Mucosa of descending colon (tissue), 3 donors: ENCODE results near the gene GNAI3. TPM values are rescaled to one million over a fixed set of nuclear protein-coding genes. Genes with fewer than 3 reads are reported as not detected.
"Not testable (repeated sequence)": the region's sequence is repeated elsewhere in the genome, so short reads cannot be mapped to it uniquely, and the experiment has no call there.

Source experiments
- ATAC-seq: fragments of 200-7000 bp; cut with Tn5 transposase; one replicate; pipeline ENCODE4 v1.9.1; 2020; ENCODE audit warnings: mild to moderate bottlenecking, moderate library complexity
- DNase-seq, 3 donors: peaks; one replicate each; pipeline ENCODE4 v3.0.0-alpha.2; 2020
- H3K36me3 ChIP-seq: fragments of 200-600 bp; one replicate; pipeline ENCODE4 v1.8.0; 2021; ENCODE audit warnings: low read depth, mild to moderate bottlenecking
- H3K4me1 ChIP-seq: fragments of 200-600 bp; one replicate; pipeline ENCODE4 v1.8.0; 2021; ENCODE audit warnings: low read depth, mild to moderate bottlenecking
- H3K4me3 ChIP-seq: fragments of 200-600 bp; one replicate; pipeline ENCODE4 v1.8.0; 2021; ENCODE audit warnings: mild to moderate bottlenecking
- H3K9me3 ChIP-seq: fragments of 200-600 bp; one replicate; pipeline ENCODE4 v1.8.0; 2021; ENCODE audit warnings: mild to moderate bottlenecking
- CTCF ChIP-seq: fragments of 200-600 bp; IDR thresholded peaks from one replicate; pipeline ENCODE4 v1.8.0; 2022; ENCODE audit warnings: antibody characterized with exemption, mild to moderate bottlenecking
- intact Hi-C, 2 donors: fragments of 100-400 bp; cut with DNase I in 1 of 2; cut with micrococcal nuclease in 1 of 2; formaldehyde crosslinking; loops; one replicate each; pipeline versions ENCODE4 v1.11.0 to v1.11.1; 2022; cut with DNase I, micrococcal nuclease
- total RNA-seq, 3 donors: library from RNA; stranded (reverse); fragmentation: NEBNext Ultra II Directional in 2 of 3; extraction: Animal tissue kit (Norgen Biotek cat#: 25700) in 2 of 3; gene quantifications; one replicate each; pipeline versions ENCODE4 v1.2.1 to v1.2.4, GENCODE V29; 2021 to 2023
- donor health status: DM: no; HTN: no; CAD: no; lungs with moderate emphysema.
- donor health status: DM: no; HTN: no; CAD: no.
- donor health status: DM: no; HTN: yes; CAD: no.

GNAI3 gene
- total RNA-seq, 3 donors from 2014 or later = 6.5 to 8.3 (median 7.6) TPM

DNA sequence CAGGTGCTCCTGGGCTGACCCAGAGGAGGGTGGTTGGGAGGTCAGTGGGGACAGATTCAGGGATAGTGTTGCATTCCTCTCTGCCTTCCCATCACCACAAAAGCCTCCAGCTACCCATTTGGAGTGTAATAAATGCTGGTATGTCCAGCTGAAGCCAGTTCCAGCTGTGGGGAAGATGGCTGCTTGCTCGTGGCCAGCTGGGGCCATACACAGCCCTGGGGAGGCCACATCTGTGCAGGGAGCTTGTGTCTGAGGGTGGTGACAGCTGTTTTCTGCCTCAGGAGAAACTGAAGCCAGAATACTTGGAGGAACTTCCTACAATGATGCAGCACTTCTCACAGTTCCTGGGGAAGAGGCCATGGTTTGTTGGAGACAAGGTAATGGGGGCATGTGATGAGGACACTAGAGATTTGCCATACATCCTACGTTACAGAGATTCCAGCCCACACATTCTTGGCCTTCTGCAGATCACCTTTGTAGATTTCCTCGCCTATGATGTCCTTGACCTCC lies 110.2 kb downstream of the GNAI3 start:
- ATAC-seq (no peak), DNase-seq (peak in 1 of 3 donors; percentile 7)
- Histone ChIP-seq H3K9me3 (no peaks in the 10 kb centered on the region), H3K36me3 (no peaks in the 10 kb centered on the region), H3K4me3 (no peak overlapping the region), H3K4me1 (peaks cover 10% of the 10 kb centered on the region)
- TF ChIP-seq CTCF = no peak
- intact Hi-C loops = no loop called here

DNA sequence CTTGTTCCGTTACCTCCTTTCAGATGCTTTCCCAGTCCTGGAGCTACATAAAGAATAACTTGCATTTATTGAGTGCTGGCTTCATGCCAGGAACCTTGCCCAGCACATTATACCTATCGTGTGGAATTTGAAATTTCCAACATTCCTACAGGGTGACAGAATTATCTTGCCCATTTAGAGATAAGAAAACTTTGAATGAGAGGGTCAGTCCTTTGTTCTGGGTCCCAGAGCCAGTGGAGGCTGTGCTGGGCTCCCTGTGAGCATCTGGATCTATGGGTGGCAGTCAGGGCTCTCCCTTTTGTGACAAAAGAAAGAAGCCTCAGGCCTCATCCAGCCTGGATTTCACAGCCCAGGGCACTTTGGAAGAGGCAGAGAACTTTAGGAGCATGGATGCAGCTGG lies 110.7 kb downstream of the GNAI3 start:
- no peak for TF ChIP-seq CTCF
- no peak for DNase-seq
- intact Hi-C loops = no loop called here
- Histone ChIP-seq H3K36me3 (no peaks in the 10 kb centered on the region), H3K4me1 (peaks cover 10% of the 10 kb centered on the region), H3K4me3 (no peak overlapping the region), H3K9me3 (no peaks in the 10 kb centered on the region)
- no peak for ATAC-seq

- Histone ChIP-seq H3K9me3 (no peaks in the 10 kb centered on the region), H3K36me3 (no peaks in the 10 kb centered on the region), H3K4me1 (peaks cover 7% of the 10 kb centered on the region), H3K4me3 (no peak overlapping the region)
- TF ChIP-seq CTCF = no peak
- ATAC-seq (no peak), DNase-seq (peak in 1 of 3 donors; percentile 9)
- intact Hi-C loops = no loop called here
Measured at GRCh38 chr1:109659997-109660690, 111.7 kb downstream of the GNAI3 start.

DNA sequence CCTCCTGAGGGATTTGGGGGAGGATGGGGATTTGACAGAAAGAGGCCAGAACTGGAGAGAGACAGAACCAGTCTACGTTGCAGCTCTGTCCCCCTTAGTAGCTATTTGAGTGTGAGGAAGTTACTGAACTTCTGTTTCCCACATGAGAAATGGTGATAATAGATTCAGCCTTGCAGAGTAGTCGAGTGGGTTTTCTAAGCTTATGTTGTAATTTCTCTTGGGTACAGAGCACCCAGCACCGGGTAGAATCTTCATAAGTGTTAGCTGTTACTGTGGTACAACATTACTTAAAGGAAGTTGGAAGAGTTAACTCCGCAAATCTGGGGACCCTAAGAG lies 112.2 kb downstream of the GNAI3 start:
- ATAC-seq, intact Hi-C loops, H3K36me3 ChIP-seq, H3K4me1 ChIP-seq, H3K4me3 ChIP-seq, H3K9me3 ChIP-seq, DNase-seq: not testable (repeated sequence)

- H3K36me3 ChIP-seq = no peaks in the 10 kb centered on the region
Measured at GRCh38 chr1:109661391-109661790, 113.0 kb downstream of the GNAI3 start.

More at GRCh38 chr1:109661391-109661790, 113.0 kb downstream of the GNAI3 start:
- intact Hi-C loops = no loop called here
- H3K4me1 ChIP-seq = peaks cover 4% of the 10 kb centered on the region
- no peak overlapping the region for H3K4me3 ChIP-seq
- no peak for DNase-seq
- no peak for TF ChIP-seq CTCF
- no peaks in the 10 kb centered on the region for H3K9me3 ChIP-seq
- no peak for ATAC-seq
